ENCODE results near the gene ZNF221.
"Not testable (repeated sequence)": the region's sequence is repeated elsewhere in the genome, so short reads cannot be mapped to it uniquely, and the experiment has no call there.

The ZNF221 gene

GRCh38 chr19:43934985-43935708 lies 15.9 kb upstream of the ZNF221 start, which contains the start of gene ZNF45:
ZNF45 (minus strand) TSS chr19:43935282; CDS start chr19:43922185, 13,097 bp downstream.
- peak within 1 kb of the TSS; percentile 76 for H3K4me3 ChIP-seq (ENCODE audit: low read depth, low read length)
- peak; percentile 92 for DNase-seq (ENCODE audit: low read depth)
- TF ChIP-seq, protein P1, sequence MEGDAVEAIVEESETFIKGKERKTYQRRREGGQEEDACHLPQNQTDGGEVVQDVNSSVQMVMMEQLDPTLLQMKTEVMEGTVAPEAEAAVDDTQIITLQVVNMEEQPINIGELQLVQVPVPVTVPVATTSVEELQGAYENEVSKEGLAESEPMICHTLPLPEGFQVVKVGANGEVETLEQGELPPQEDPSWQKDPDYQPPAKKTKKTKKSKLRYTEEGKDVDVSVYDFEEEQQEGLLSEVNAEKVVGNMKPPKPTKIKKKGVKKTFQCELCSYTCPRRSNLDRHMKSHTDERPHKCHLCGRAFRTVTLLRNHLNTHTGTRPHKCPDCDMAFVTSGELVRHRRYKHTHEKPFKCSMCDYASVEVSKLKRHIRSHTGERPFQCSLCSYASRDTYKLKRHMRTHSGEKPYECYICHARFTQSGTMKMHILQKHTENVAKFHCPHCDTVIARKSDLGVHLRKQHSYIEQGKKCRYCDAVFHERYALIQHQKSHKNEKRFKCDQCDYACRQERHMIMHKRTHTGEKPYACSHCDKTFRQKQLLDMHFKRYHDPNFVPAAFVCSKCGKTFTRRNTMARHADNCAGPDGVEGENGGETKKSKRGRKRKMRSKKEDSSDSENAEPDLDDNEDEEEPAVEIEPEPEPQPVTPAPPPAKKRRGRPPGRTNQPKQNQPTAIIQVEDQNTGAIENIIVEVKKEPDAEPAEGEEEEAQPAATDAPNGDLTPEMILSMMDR (IDR thresholded peaks at IDR 0.05; ENCODE audit: insufficient read depth, low read depth, low read length, missing control alignments) = no peak

- no peak overlapping the region for H3K4me3 ChIP-seq (ENCODE audit: low read depth, low read length)
- no peak for DNase-seq (ENCODE audit: low read depth)
- TF ChIP-seq, protein P1 (IDR thresholded peaks at IDR 0.05; ENCODE audit: insufficient read depth, low read depth, low read length, missing control alignments) = no peak
Measured at GRCh38 chr19:43936188-43936587, 14.8 kb upstream of the ZNF221 start.

GRCh38 chr19:43939557-43940260 lies 11.3 kb upstream of the ZNF221 start:
- no peak overlapping the region for H3K4me3 ChIP-seq (ENCODE audit: low read depth, low read length)
- no peak for DNase-seq (ENCODE audit: low read depth)
- TF ChIP-seq, protein P1 (IDR thresholded peaks at IDR 0.05; ENCODE audit: insufficient read depth, low read depth, low read length, missing control alignments) = no peak

DNA sequence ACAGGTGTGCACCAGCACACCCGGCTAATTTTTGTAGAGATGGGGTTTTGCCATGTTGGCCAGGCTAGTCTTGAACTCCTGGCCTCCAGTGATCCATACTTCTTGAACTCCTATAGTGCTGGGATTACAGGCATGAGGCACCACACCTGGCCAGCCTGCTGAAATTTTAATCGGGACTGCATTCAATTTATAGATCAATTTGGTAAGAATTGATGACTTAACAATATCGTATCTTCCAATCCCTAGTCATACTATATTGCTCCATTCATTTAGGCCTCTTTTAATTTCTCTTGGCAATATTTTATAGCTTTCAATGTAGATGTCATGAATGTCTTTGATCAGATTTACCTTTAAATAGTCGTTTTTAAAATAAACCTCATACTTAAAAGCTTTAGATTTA lies 10.3 kb upstream of the ZNF221 start:
- no peak for DNase-seq (ENCODE audit: low read depth)
- no peak overlapping the region for H3K4me3 ChIP-seq (ENCODE audit: low read depth, low read length)
- TF ChIP-seq, protein P1 (IDR thresholded peaks at IDR 0.05; ENCODE audit: insufficient read depth, low read depth, low read length, missing control alignments) = no peak

GRCh38 chr19:43941209-43941608 lies 9.8 kb upstream of the ZNF221 start:
- DNase-seq (ENCODE audit: low read depth) = no peak
- H3K4me3 ChIP-seq (ENCODE audit: low read depth, low read length) = no peak overlapping the region
- TF ChIP-seq, protein P1 (IDR thresholded peaks at IDR 0.05; ENCODE audit: insufficient read depth, low read depth, low read length, missing control alignments) = no peak

GRCh38 chr19:43947412-43947811 lies 3.6 kb upstream of the ZNF221 start:
- not testable (repeated sequence) for DNase-seq (ENCODE audit: low read depth); H3K4me3 ChIP-seq (ENCODE audit: low read depth, low read length)

GRCh38 chr19:43949803-43950202 lies 1.2 kb upstream of the ZNF221 start:
- not testable (repeated sequence) for H3K4me3 ChIP-seq (ENCODE audit: low read depth, low read length); DNase-seq (ENCODE audit: low read depth)

GRCh38 chr19:43956827-43957226 lies 5.8 kb downstream of the ZNF221 start:
- TF ChIP-seq, protein P1 (IDR thresholded peaks at IDR 0.05; ENCODE audit: insufficient read depth, low read depth, low read length, missing control alignments) = no peak
- peak; percentile 20 for DNase-seq (ENCODE audit: low read depth)
- no peak overlapping the region for H3K4me3 ChIP-seq (ENCODE audit: low read depth, low read length)
